OCI-LY3 (cell line): ENCODE results near the gene KIF6.

Experiments
- H2AFZ ChIP-seq: fragments of 200-600, 300-600 bp; shearing (Covaris generic); 2 replicates; pipeline ENCODE4 v1.6.0; 2014; ENCODE audit warnings: antibody characterized with exemption, low read depth, low read length
- H3K27ac ChIP-seq: fragments of 200-600, 300-600 bp; sonication (generic); 2 replicates; pipeline ENCODE4 v1.5.1; 2014; ENCODE audit warnings: mild to moderate bottlenecking, low read length, moderate library complexity, mixed read lengths
- H3K27me3 ChIP-seq: fragments of 200-600, 300-600 bp; sonication (generic); 2 replicates; pipeline ENCODE4 v1.6.1; 2014; ENCODE audit warnings: low read depth, low read length, mixed read lengths
- H3K36me3 ChIP-seq: fragments of 200-600, 300-600 bp; sonication (generic); replicated peaks from 2 replicates; pipeline ENCODE3; 2014; ENCODE audit warnings: low read depth, low read length, mixed read lengths
- H3K4me1 ChIP-seq: fragments of 300-600, 200-600 bp; sonication (generic); 2 replicates; pipeline ENCODE4 v1.6.1; 2014; ENCODE audit warnings: low read length, mixed read lengths
- H3K4me2 ChIP-seq: fragments of 200-600, 300-600 bp; sonication (generic); 2 replicates; pipeline ENCODE4 v1.6.1; 2014; ENCODE audit warnings: low read length, mixed read lengths
- H3K4me3 ChIP-seq: fragments of 300-600, 200-600 bp; sonication (generic); 2 replicates; pipeline ENCODE4 v1.5.1; 2014; ENCODE audit warnings: antibody characterized with exemption, mild to moderate bottlenecking, low read length, moderate library complexity
- H3K79me2 ChIP-seq: fragments of 300-600, 200-600 bp; shearing (Covaris generic); 2 replicates; pipeline ENCODE4 v1.6.1; 2014; ENCODE audit warnings: mild to moderate bottlenecking, low read length, mixed read lengths
- H3K9ac ChIP-seq: fragments of 300-600, 200-600 bp; shearing (Covaris generic); 2 replicates; pipeline ENCODE4 v1.6.0; 2014; ENCODE audit warnings: mild to moderate bottlenecking, low read length, moderate library complexity
- H3K9me3 ChIP-seq: fragments of 200-600, 300-600 bp; shearing (Covaris generic); 2 replicates; pipeline ENCODE4 v1.6.1; 2014; ENCODE audit warnings: low read length, mixed read lengths; ENCODE audit not compliant: insufficient read depth
- H4K20me1 ChIP-seq: fragments of 200-600, 300-600 bp; sonication (generic); 2 replicates; pipeline ENCODE4 v1.6.1; 2016; ENCODE audit warnings: low read length, mixed read lengths; ENCODE audit not compliant: insufficient read depth
- CTCF ChIP-seq: fragments of 200-600, 300-600 bp; sonication (generic); IDR thresholded peaks from 2 replicates; pipeline ENCODE4 v1.5.1; 2014; ENCODE audit warnings: antibody characterized with exemption, low read length, low read depth
- EZH2phosphoT487 ChIP-seq: fragments of 200-600 bp; shearing (Covaris generic); IDR thresholded peaks from 2 replicates; pipeline ENCODE4 v1.6.1; 2018; ENCODE audit warnings: antibody characterized with exemption, mixed run types, low read depth

The KIF6 gene

DNA sequence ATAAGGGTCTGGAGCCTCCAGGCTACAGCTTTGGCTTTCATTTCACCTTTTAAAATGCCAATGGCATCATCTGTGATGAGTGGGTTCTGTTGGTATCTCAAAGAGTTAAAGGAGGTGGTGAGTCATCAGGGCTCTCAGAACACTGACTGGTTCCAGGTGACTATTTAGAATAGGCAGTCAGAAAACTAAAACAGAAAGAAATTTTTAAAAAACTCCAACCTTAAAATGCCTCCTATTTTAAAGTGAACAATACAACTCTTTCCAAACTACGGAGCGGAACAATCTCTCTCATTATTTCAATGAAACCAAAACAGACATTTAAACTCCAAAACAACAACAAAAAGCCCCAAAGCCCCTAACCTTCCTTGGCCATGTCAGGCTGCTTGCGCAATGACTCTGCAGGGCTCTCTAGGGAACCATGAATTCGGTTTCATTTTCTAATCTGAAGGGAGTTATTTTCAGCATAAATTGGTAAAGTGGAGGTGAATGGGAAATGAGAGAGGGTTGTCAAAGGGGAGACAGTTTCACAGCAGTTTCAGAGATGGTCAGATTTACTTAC lies 194.9 kb downstream of the KIF6 start:
- Histone ChIP-seq H3K79me2 (no peaks in the 10 kb centered on the region), H3K27me3 (no peaks in the 10 kb centered on the region), H3K36me3 (peaks cover 7% of the 10 kb centered on the region), H3K4me1 (peaks cover 27% of the 10 kb centered on the region), H3K4me2 (peak overlapping the region; percentile 75), H3K9me3 (peaks cover 4% of the 10 kb centered on the region; the same call in 1 of the 2 replicates), H4K20me1 (no peaks in the 10 kb centered on the region), H2AFZ (peak overlapping the region; percentile 85), H3K4me3 (peak overlapping the region; percentile 53), H3K9ac (peak overlapping the region; percentile 51), H3K27ac (peak overlapping the region; percentile 91)
- TF ChIP-seq CTCF (no peak), EZH2phosphoT487 (no peak)

- Histone ChIP-seq H3K36me3 (peaks cover 7% of the 10 kb centered on the region), H3K9ac (no peak overlapping the region), H4K20me1 (no peaks in the 10 kb centered on the region), H2AFZ (no peak overlapping the region), H3K79me2 (no peaks in the 10 kb centered on the region), H3K27me3 (0 out of 2 replicates have a peak, but pooled peaks cover 2% of the 10 kb centered on the region), H3K4me1 (peaks cover 27% of the 10 kb centered on the region), H3K4me2 (no peak overlapping the region), H3K27ac (no peak overlapping the region), H3K9me3 (peaks cover 4% of the 10 kb centered on the region; the same call in 1 of the 2 replicates), H3K4me3 (no peak overlapping the region)
- TF ChIP-seq EZH2phosphoT487 (no peak), CTCF (no peak)
Measured at GRCh38 chr6:39527792-39528564, 197.2 kb downstream of the KIF6 start.

- Histone ChIP-seq H2AFZ (no peak overlapping the region), H3K9me3 (no peaks in the 10 kb centered on the region), H3K4me1 (peaks cover under 1% of the 10 kb centered on the region; the same call in 1 of the 2 replicates), H3K4me2 (no peak overlapping the region), H3K4me3 (no peak overlapping the region), H3K27ac (no peak overlapping the region), H3K36me3 (no peaks in the 10 kb centered on the region), H3K27me3 (peaks cover 7% of the 10 kb centered on the region; the same call in 1 of the 2 replicates), H3K9ac (no peak overlapping the region), H3K79me2 (no peaks in the 10 kb centered on the region), H4K20me1 (no peaks in the 10 kb centered on the region)
- TF ChIP-seq EZH2phosphoT487: no peak
- TF ChIP-seq CTCF: no peak
Measured at GRCh38 chr6:39524007-39524406, 201.2 kb downstream of the KIF6 start.

- Histone ChIP-seq H3K4me3 (no peak overlapping the region), H3K9ac (no peak overlapping the region), H3K27me3 (peaks cover 7% of the 10 kb centered on the region; the same call in 1 of the 2 replicates), H3K27ac (no peak overlapping the region), H3K4me2 (no peak overlapping the region), H3K36me3 (no peaks in the 10 kb centered on the region), H3K4me1 (no peaks in the 10 kb centered on the region), H3K79me2 (no peaks in the 10 kb centered on the region), H2AFZ (no peak overlapping the region), H3K9me3 (no peaks in the 10 kb centered on the region), H4K20me1 (no peaks in the 10 kb centered on the region)
- no peak for TF ChIP-seq EZH2phosphoT487
- no peak for TF ChIP-seq CTCF
Measured at GRCh38 chr6:39521958-39522357, 203.2 kb downstream of the KIF6 start.
